Pancreas (tissue), 10 donors: ENCODE data around the gene CRYGN. TPM values are rescaled to one million over a fixed set of nuclear protein-coding genes. Genes with fewer than 3 reads are reported as not detected.
A peak's percentile ranks its signal among the peaks of the same experiment; 100 is the strongest.

Experiments used
- ATAC-seq, 4 donors: fragments of 200-7000 bp; cut with Tn5 transposase; one replicate each; pipeline versions ENCODE4 v1.8.0 to v1.9.1; 2020; ENCODE audit warnings: mild to moderate bottlenecking in 4 of 4, moderate library complexity in 4 of 4
- DNase-seq, 6 donors: peaks; one replicate each; pipeline ENCODE4 v3.0.0-alpha.2; 2020
- FAIRE-seq: peaks from 2 replicates; lab custom pipeline; 2012; peaks lifted over from hg19 to GRCh38; lab: Jason Lieb, UNC
- H3K27ac ChIP-seq, 4 donors: fragments of 200-600 bp; sonication (generic); 1 replicate in 3 of 4; 2 replicates in 1 of 4; pipeline versions ENCODE4 v1.5.0 to v1.8.0; 2020
- H3K27me3 ChIP-seq, 4 donors: fragments of 200-600 bp; one replicate each; pipeline ENCODE4 v1.8.0; 2021
- H3K36me3 ChIP-seq, 3 donors: fragments of 200-600 bp; sonication (generic) in 1 of 3; one replicate each; pipeline versions ENCODE4 v1.5.0 to v1.8.0; 2020 to 2021
- H3K4me1 ChIP-seq, 3 donors: fragments of 200-600 bp; one replicate each; pipeline ENCODE4 v1.8.0; 2021
- H3K4me3 ChIP-seq, 4 donors: fragments of 200-600 bp; sonication (generic) in 2 of 4; one replicate each; pipeline versions ENCODE4 v1.5.0 to v1.8.0; 2020 to 2021
- H3K9me3 ChIP-seq, 4 donors: fragments of 200-600 bp; one replicate each; pipeline ENCODE4 v1.8.0; 2021
- CTCF ChIP-seq, 4 donors: fragments of 200-600 bp; sonication (generic) in 3 of 4; IDR thresholded peaks; one replicate each; pipeline versions ENCODE4 v1.5.0 to v1.8.0; 2021; ENCODE audit warnings: antibody characterized with exemption in 4 of 4
- WGBS, 2 donors: extraction: QIAGEN DNeasy Blood & Tissue Kit; methylation state at CpG; one replicate each; pipeline ENCODE4 v1.1.7; 2013; 5-methylcytosine and 5-hydroxymethylcytosine counted together
- intact Hi-C, 3 donors: fragments of 100-400 bp; cut with DNase I; formaldehyde crosslinking; loops; one replicate each; pipeline versions ENCODE4 v1.11.1 to v1.14.2; 2022
- polyA plus RNA-seq, 2 donors: library from polyadenylated mRNA; stranded (reverse); fragments of 200-250 nt; gene quantifications; one replicate each; pipeline ENCODE4 v1.2.3, GENCODE V29; 2013
- total RNA-seq, 6 donors: library from RNA; stranded (reverse); fragmentation: NEBNext Ultra II Directional in 4 of 6; extraction: Animal tissue kit (Norgen Biotek cat#: 25700) in 4 of 6; gene quantifications; one replicate each; pipeline versions ENCODE4 v1.2.1 to v1.2.4, GENCODE V29; 2021 to 2023
- donor health status: healthy with polysubstance abuse.
- donor health status: DM: no; HTN: no; CAD: no; lungs with moderate emphysema.
- donor health status: DM: no; HTN: no; CAD: no.
- donor health status: control.
- donor health status: control.
- donor health status: Bipolar disorder and iron deficiency.
- donor health status: DM: yes; HTN: yes; CAD: no.
- donor health status: DM: no; HTN: no; CAD: no.
- donor health status: DM: no; HTN: no; CAD: no.
- donor health status: DM: yes; HTN: yes; CAD: no.

Gene CRYGN
- total and polyA plus RNA-seq, 8 donors: 0.07 to 0.18 (median 0.08) TPM; not detected in 4

- FAIRE-seq: no peak
- no peak for TF ChIP-seq CTCF (IDR thresholded peaks at IDR 0.05)
- DNase-seq: no peak
- 74 to 84% methylated on average over 9 of the region's 9 CpGs for WGBS, 2 donors
- Histone ChIP-seq H3K27ac (no peak overlapping the region), H3K36me3 (no peaks in the 10 kb centered on the region), H3K27me3 (no peaks in the 10 kb centered on the region), H3K9me3 (no peaks in the 10 kb centered on the region), H3K4me1 (no peaks in the 10 kb centered on the region), H3K4me3 (no peak overlapping the region)
- intact Hi-C loops: loop anchor here in 2 of 3 donors (2.0 to 5.0 kb wide), 3 partner anchors 83 to 138 kb away; no protein-coding TSS in a partner anchor
- no peak for ATAC-seq
Observed at GRCh38 chr7:151449990-151450389, 10.0 kb upstream of the CRYGN start.

GRCh38 chr7:151448261-151449252 is 8.6 kb upstream of the CRYGN start:
- 6 to 9% methylated on average over 56 to 61 of the region's 61 CpGs for WGBS, 2 donors
- DNase-seq: peak; percentile 53 to 87 (median 66)

GRCh38 chr7:151447901-151448260 is 7.9 kb upstream of the CRYGN start:
- no peak overlapping the region for H3K27ac ChIP-seq
- H3K27me3 ChIP-seq: no peaks in the 10 kb centered on the region
- no peak for FAIRE-seq
- H3K9me3 ChIP-seq: no peaks in the 10 kb centered on the region
- peak overlapping the region in 3 of 4 donors; percentile 33 to 54 (median 47) for H3K4me3 ChIP-seq
- H3K36me3 ChIP-seq: no peaks in the 10 kb centered on the region
- no peak for ATAC-seq
- 71 to 73% methylated on average over 26 of the region's 26 CpGs for WGBS, 2 donors
- no peak for DNase-seq
- intact Hi-C loops: loop anchor here in 2 of 3 donors (2.0 to 5.0 kb wide), 3 partner anchors 81 to 136 kb away; no protein-coding TSS in a partner anchor
- no peaks in the 10 kb centered on the region for H3K4me1 ChIP-seq
- no peak for TF ChIP-seq CTCF (IDR thresholded peaks at IDR 0.05)

More at GRCh38 chr7:151448261-151449252, 8.6 kb upstream of the CRYGN start:
- H3K9me3 ChIP-seq: no peaks in the 10 kb centered on the region
- intact Hi-C loops: loop anchor here in 2 of 3 donors (2.0 to 5.0 kb wide), 3 partner anchors 81 to 136 kb away; no protein-coding TSS in a partner anchor
- peak; percentile 64 to 73 (median 72) for TF ChIP-seq CTCF (IDR thresholded peaks at IDR 0.05)
- no peaks in the 10 kb centered on the region for H3K27me3 ChIP-seq
- no peaks in the 10 kb centered on the region for H3K4me1 ChIP-seq
- ATAC-seq (peak; percentile 88 to 97 (median 96)), FAIRE-seq (no peak)
- H3K36me3 ChIP-seq: no peaks in the 10 kb centered on the region
- H3K4me3 ChIP-seq: peak overlapping the region; percentile 26 to 54 (median 40)
- no peak overlapping the region for H3K27ac ChIP-seq

GRCh38 chr7:151447312-151447711 is 7.4 kb upstream of the CRYGN start:
- WGBS, 2 donors: 91 to 98% methylated on average over 18 of the region's 18 CpGs
- no peaks in the 10 kb centered on the region for H3K4me1 ChIP-seq
- H3K27me3 ChIP-seq: no peaks in the 10 kb centered on the region
- H3K27ac ChIP-seq: no peak overlapping the region
- ATAC-seq (no peak), DNase-seq (peak in 1 of 6 donors; percentile 64), FAIRE-seq (no peak)
- H3K9me3 ChIP-seq: no peaks in the 10 kb centered on the region
- TF ChIP-seq CTCF (IDR thresholded peaks at IDR 0.05): no peak
- no peak overlapping the region for H3K4me3 ChIP-seq
- intact Hi-C loops: loop anchor here in 2 of 3 donors (5.0 kb wide), 2 partner anchors 80 to 135 kb away; no protein-coding TSS in a partner anchor
- H3K36me3 ChIP-seq: no peaks in the 10 kb centered on the region
